Measurements from ENCODE around the gene ZNF341. TPM values are rescaled to one million over a fixed set of nuclear protein-coding genes. Genes with fewer than 3 reads are reported as not detected.

ZNF341 gene
- total RNA-seq, 1 donor from 2014 or later: 4.2 TPM

DNA sequence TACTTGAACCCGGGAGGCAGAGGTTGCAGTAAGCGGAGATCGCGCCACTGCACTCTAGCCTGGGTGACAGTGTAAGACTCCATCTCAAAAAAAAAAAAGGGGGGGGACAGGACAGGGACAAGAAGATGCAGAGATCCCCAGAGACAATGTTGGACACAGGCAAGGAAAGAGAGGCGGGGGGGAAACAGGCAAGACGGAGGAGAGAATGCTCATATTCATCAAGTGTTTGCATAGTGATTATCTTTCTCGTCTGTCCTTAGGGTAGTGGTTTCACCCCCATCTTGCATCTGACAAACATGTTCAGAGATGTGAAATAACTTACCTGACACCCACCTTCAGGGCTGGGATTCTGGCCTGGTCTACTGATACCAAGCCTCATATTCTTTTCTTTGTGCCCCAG is 108.4 kb downstream of the ZNF341 start:
- Histone ChIP-seq H3K4me1 (peaks cover 74% of the 10 kb centered on the region), H3K9me3 (no peaks in the 10 kb centered on the region), H3K27ac (no peak overlapping the region), H3K27me3 (no peaks in the 10 kb centered on the region), H3K36me3 (no peaks in the 10 kb centered on the region), H3K4me3 (no peak overlapping the region)
- TF ChIP-seq, protein P1, sequence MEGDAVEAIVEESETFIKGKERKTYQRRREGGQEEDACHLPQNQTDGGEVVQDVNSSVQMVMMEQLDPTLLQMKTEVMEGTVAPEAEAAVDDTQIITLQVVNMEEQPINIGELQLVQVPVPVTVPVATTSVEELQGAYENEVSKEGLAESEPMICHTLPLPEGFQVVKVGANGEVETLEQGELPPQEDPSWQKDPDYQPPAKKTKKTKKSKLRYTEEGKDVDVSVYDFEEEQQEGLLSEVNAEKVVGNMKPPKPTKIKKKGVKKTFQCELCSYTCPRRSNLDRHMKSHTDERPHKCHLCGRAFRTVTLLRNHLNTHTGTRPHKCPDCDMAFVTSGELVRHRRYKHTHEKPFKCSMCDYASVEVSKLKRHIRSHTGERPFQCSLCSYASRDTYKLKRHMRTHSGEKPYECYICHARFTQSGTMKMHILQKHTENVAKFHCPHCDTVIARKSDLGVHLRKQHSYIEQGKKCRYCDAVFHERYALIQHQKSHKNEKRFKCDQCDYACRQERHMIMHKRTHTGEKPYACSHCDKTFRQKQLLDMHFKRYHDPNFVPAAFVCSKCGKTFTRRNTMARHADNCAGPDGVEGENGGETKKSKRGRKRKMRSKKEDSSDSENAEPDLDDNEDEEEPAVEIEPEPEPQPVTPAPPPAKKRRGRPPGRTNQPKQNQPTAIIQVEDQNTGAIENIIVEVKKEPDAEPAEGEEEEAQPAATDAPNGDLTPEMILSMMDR (IDR thresholded peaks at IDR 0.05): no peak
- TF ChIP-seq POLR2A (IDR thresholded peaks at IDR 0.05): no peak
- TF ChIP-seq POLR2AphosphoS5 (IDR thresholded peaks at IDR 0.05; ENCODE audit: insufficient read depth in 1 of 2, low read depth in 1 of 2): no peak
- intact Hi-C loops (cut with DNase I): no loop called here
- no peak for DNase-seq (ENCODE audit: extremely low spot score in 2 of 2)

DNA sequence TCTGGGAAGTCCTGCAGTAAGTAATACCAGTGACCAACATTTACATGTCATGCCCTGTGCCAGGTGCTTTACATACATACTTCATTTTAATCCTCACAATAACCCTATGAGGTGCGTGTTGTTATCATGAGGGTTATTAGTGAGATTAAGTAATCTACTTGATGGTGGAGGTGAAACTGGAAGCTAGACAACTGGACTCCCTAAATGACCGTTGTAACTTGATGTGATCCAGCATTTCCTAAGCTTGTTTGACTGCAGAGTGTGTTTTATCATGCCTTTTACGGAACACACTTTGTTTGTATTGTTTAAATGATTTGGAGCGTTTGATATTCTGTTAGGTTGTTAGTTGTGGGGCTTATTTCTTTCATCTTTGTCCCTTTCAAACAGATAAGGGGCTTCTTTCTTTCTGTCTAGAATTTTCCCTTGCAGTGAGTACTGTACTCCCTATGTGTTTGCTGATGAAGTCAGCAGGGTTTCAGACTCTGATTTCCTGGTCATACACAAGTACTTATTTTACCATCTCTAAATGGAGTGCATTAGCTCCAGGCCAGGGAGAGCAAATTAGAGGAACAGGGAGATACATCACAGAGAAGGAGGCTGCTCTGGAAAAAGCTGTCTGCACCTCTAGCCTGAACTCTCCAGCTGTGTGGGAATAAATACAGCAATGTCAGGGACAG is 109.1 kb downstream of the ZNF341 start:
- peaks cover 71% of the 10 kb centered on the region for H3K4me1 ChIP-seq
- no peaks in the 10 kb centered on the region for H3K27me3 ChIP-seq
- no peaks in the 10 kb centered on the region for H3K9me3 ChIP-seq
- H3K4me3 ChIP-seq: no peak overlapping the region
- TF ChIP-seq POLR2A (IDR thresholded peaks at IDR 0.05): no peak
- no peak for TF ChIP-seq POLR2AphosphoS5 (IDR thresholded peaks at IDR 0.05; ENCODE audit: insufficient read depth in 1 of 2, low read depth in 1 of 2)
- TF ChIP-seq, protein P1 (IDR thresholded peaks at IDR 0.05): no peak
- intact Hi-C loops (cut with DNase I): no loop called here
- H3K36me3 ChIP-seq: no peaks in the 10 kb centered on the region
- DNase-seq (ENCODE audit: extremely low spot score in 2 of 2): no peak
- H3K27ac ChIP-seq: no peak overlapping the region

DNA sequence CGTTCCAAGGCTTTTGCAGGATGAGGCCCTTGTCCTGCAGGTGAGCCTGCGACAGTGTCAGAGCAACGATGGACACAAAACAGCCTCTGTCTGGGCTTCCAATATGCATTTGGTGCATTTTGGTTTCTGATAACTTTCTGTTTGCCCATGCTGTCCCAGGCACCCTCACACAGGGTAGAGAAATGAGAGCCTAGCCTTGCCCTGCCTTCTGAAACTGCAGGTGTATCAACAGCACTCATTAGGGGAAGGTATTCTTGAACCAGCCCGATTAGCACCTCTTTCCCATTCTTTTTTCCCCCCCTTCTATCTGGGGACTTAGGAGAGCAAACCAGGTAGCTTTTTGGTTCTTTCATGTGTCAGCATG is 109.6 kb downstream of the ZNF341 start:
- DNase-seq (ENCODE audit: extremely low spot score in 2 of 2): no peak
- no peak overlapping the region for H3K27ac ChIP-seq
- H3K4me1 ChIP-seq: peaks cover 71% of the 10 kb centered on the region

More for the DNA sequence above, 109.6 kb downstream of the ZNF341 start:
- Histone ChIP-seq H3K27me3 (no peaks in the 10 kb centered on the region), H3K36me3 (no peaks in the 10 kb centered on the region), H3K9me3 (no peaks in the 10 kb centered on the region), H3K4me3 (no peak overlapping the region)
- TF ChIP-seq, protein P1 (IDR thresholded peaks at IDR 0.05): no peak
- intact Hi-C loops (cut with DNase I): no loop called here

Other genes starting within 250 kb of the ZNF341 start
- 34.9 TPM for gene CBFA2T2, start 241.9 kb upstream of the ZNF341 start, total RNA-seq
- gene C20orf144, start 69.7 kb upstream of the ZNF341 start, total RNA-seq: not detected
- 1.5 TPM for gene ACTL10, start 65.1 kb upstream of the ZNF341 start, total RNA-seq
- gene NECAB3, start 57.6 kb upstream of the ZNF341 start, total RNA-seq: 29.2 TPM
- gene E2F1, start 45.6 kb upstream of the ZNF341 start, total RNA-seq: 0.49 TPM
- gene PXMP4, start 11.7 kb upstream of the ZNF341 start, total RNA-seq: 6.6 TPM
- 95.5 TPM for gene CHMP4B, start 79.4 kb downstream of the ZNF341 start, total RNA-seq